ENCODE measurements around the gene TAB3.

- no peak for TF ChIP-seq POLR2AphosphoS5 (IDR thresholded peaks at IDR 0.05; ENCODE audit: low read depth, low read length)
- no peak for TF ChIP-seq SIN3A (IDR thresholded peaks at IDR 0.05; ENCODE audit: borderline replicate concordance, insufficient read depth, low read length)
Observed at GRCh38 chrX:30806187-30806728, 82.8 kb downstream of the TAB3 start.
